IPS-15b (cell line): ENCODE data around the gene CAPS.
A peak's percentile ranks its signal among the peaks of the same experiment; 100 is the strongest.

Experiments
- H3K27me3 ChIP-seq: one replicate; pipeline ENCODE4 v1.6.1; 2013; ENCODE audit warnings: low read length; ENCODE audit not compliant: control insufficient read depth, insufficient read depth
- H3K36me3 ChIP-seq: one replicate; pipeline ENCODE4 v1.6.1; 2013; ENCODE audit warnings: low read length; ENCODE audit not compliant: control insufficient read depth, insufficient read depth
- H3K4me1 ChIP-seq: one replicate; pipeline ENCODE4 v1.6.1; 2013; ENCODE audit warnings: mild to moderate bottlenecking, low read length; ENCODE audit not compliant: control insufficient read depth, insufficient read depth
- H3K4me3 ChIP-seq: one replicate; pipeline ENCODE4 v1.5.1; 2013; ENCODE audit warnings: low read depth, low read length
- H3K9ac ChIP-seq: one replicate; pipeline ENCODE4 v1.6.1; 2013; ENCODE audit warnings: low read depth, mild to moderate bottlenecking, low read length
- H3K9me3 ChIP-seq: one replicate; pipeline ENCODE4 v1.6.1; 2013; ENCODE audit warnings: mild to moderate bottlenecking, low read length; ENCODE audit not compliant: control insufficient read depth, insufficient read depth

CAPS gene

GRCh38 chr19:5964816-5965565, 50.9 kb downstream of the CAPS start:
- Histone ChIP-seq H3K36me3 (no peaks in the 10 kb centered on the region), H3K4me1 (peaks cover 8% of the 10 kb centered on the region), H3K4me3 (no peak overlapping the region), H3K9ac (peak overlapping the region; percentile 39), H3K9me3 (no peaks in the 10 kb centered on the region), H3K27me3 (no peaks in the 10 kb centered on the region)
